ENCODE data around the gene GPRC5B.

GPRC5B gene

DNA sequence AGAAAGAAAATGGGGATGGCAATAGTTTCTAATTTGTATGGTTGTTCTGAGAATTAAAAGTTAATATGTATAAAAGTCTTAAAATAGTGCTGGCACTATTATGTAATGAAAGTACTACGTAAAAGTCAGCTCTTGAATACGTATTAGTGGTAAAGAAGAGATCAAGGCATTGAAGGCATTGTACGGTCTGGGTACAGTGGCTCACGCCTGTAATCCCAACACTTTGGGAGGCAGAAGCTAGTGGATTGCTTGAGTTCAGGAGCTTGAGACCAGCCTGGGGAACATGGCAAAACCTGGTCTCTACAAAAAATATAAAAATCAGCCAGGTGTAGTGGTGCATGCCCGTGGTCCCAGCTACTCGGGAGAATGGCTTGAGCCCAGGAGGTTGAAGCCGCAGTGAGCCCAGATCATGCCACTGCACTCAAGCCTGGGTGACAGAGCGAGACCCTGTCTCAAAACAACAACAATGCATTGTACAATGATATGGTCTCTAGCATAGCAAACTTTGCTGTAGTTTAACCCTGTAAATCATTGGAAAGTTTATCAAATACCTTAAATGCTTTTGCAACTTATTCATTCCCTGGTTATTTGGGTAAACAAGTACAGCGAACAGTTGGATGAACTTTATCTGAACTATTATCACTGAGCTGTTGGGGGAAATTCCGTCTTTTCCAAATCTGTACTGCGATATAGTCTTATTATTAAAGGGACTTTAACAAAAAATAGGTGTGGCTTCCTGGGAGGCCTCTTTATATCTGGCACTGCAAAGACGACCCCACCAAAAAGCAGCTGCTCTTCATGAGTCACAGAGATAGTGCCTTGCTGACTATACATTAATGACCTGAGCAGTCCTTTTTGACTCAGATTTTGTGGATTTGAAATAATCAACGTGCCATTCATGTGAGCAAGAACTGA, 73.6 kb downstream of the GPRC5B start:
- DNase-seq (ENCODE audit: low read depth), result peak; percentile 86

DNA sequence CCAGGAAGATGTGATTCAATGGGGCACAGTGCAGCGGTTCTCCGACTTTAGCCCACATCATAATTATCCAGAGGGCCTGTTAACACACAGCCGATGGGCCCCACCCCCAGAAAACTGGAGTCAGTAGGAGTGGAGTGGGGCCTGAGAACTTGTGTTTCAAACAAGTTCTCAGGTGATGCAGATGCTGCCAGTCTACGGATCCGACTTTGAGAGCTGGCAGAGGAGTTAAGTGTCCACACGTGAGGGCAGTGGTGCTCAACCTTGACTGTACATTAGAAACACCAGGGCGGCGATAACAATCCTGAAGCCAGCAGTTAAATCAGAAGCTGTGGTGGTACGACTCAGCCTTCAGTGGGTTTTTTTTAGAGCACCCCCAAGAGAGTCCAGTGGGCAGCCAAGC, 75.0 kb downstream of the GPRC5B start:
- DNase-seq (ENCODE audit: low read depth), result no peak

DNA sequence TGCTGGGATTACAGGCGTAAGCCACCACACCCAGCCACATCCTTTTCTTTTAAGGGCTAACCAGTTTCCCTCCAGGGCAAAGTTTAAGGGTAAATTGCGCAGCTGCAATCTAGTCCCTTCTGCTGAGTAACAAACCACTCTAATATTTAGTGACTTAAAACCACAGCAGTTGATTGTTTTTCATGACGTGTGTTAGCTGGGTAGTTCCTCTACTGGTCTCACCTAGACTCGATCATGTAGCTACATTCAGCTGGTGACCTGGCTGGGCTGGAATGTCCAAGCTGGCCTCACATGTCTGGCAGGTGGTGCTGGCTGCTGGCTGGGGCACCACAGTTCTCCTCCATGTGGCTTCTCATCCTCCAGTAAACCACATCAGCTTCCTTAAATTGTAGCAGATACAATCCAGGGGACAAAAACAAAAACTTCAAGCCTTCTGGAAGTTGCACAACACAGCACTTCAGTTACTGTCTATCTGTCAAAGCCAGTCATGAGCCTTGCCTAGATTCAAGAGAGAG, 75.5 kb downstream of the GPRC5B start:
- peak; percentile 42 for DNase-seq (ENCODE audit: low read depth)

DNA sequence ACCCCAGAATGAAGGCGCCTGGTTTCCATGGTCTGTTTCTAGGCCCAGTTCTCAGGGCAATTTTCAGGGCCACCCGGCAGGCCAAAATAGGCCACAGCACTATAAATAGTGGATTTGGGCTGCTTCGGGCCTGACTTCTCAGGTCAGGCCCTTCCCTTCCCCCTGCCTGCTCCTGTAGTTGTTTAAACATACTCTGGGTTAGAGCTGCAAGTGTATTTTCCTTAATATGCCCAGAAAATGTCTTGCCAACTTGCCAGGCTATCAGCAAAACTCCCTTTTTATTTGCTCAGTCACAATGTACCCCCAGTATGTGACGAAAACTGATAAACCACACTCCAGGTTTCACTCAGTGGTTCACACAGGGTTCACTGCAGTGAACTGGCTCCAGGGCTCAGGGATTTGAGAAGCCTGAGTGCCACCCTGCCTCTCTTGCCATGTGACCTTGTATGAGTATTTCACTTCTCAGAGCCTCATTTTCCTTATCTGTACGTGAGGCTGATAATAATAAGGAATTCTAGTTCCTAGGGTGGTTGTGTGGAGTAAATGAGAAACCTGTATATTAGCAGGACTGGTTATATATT, 76.5 kb downstream of the GPRC5B start:
- DNase-seq (ENCODE audit: low read depth), result no peak
